Glutamatergic neuron (in vitro differentiated cells): ENCODE measurements around the gene SART1. TPM values are rescaled to one million over a fixed set of nuclear protein-coding genes. Genes with fewer than 3 reads are reported as not detected.

Experiments
- DNase-seq: peaks from one replicate; pipeline ENCODE4 v3.0.0; 2022
- H3K27ac Mint-ChIP-seq: one replicate; pipeline ENCODE4 v1.8.0; 2020; ENCODE audit warnings: mild to moderate bottlenecking, mixed read lengths, inconsistent platforms; ENCODE audit not compliant: unreplicated experiment
- H3K27me3 Mint-ChIP-seq: one replicate; pipeline ENCODE4 v1.8.0; 2020; ENCODE audit warnings: mild to moderate bottlenecking, moderate library complexity, mixed read lengths, inconsistent platforms; ENCODE audit not compliant: unreplicated experiment
- H3K36me3 Mint-ChIP-seq: one replicate; pipeline ENCODE4 v1.8.0; 2020; ENCODE audit warnings: mild to moderate bottlenecking, mixed read lengths, inconsistent platforms; ENCODE audit not compliant: unreplicated experiment
- H3K4me1 Mint-ChIP-seq: one replicate; pipeline ENCODE4 v1.8.0; 2020; ENCODE audit warnings: mild to moderate bottlenecking, low read depth, mixed read lengths, inconsistent platforms; ENCODE audit not compliant: unreplicated experiment
- H3K4me3 Mint-ChIP-seq: one replicate; pipeline ENCODE4 v1.8.0; 2020; ENCODE audit warnings: mild to moderate bottlenecking, mixed read lengths, inconsistent platforms; ENCODE audit not compliant: unreplicated experiment
- H3K9me3 Mint-ChIP-seq: one replicate; pipeline ENCODE4 v1.8.0; 2020; ENCODE audit warnings: mild to moderate bottlenecking, moderate library complexity, mixed read lengths, inconsistent platforms; ENCODE audit not compliant: unreplicated experiment
- CTCF ChIP-seq: fragments of 200-600 bp; sonication (generic); IDR thresholded peaks from one replicate; pipeline ENCODE4 v1.5.0; 2021; ENCODE audit not compliant: partially characterized antibody, unreplicated experiment
- total RNA-seq: library from RNA; stranded (reverse); fragmentation: NEBNext Ultra II Directional; extraction: Animal tissue kit (Norgen Biotek cat#: 25700); gene quantifications from one replicate; pipeline ENCODE4 v1.2.1, GENCODE V29; 2021; ENCODE audit not compliant: unreplicated experiment

Gene SART1
- total RNA-seq, 1 donor from 2014 or later: 52.3 TPM

DNA sequence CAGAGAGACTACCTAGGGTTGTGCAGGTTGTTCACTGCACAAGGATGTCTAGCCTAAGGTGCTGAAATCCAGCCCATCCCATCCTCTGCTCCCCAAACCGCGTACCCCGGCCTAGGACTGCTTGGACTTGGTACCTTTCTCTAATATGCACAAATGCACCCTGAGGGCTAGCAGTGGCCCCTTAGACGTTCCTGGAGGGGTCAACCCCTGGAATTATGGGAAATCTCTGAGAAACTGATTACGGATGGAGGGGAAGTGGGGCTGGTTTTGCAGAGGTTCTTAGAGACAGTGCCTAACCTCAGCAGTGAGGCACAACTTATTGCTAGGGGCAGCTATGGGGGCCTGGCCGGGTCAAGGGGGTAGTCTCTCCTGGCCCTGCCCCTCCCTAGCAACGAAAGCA is 45.1 kb upstream of the SART1 start:
- H3K27me3 Mint-ChIP-seq: peaks cover 18% of the 10 kb centered on the region
- H3K27ac Mint-ChIP-seq: no peak overlapping the region
- TF ChIP-seq CTCF: no peak
- no peaks in the 10 kb centered on the region for H3K36me3 Mint-ChIP-seq
- peaks cover 10% of the 10 kb centered on the region for H3K4me1 Mint-ChIP-seq
- DNase-seq: no peak
- peak overlapping the region; percentile 49 for H3K4me3 Mint-ChIP-seq
- H3K9me3 Mint-ChIP-seq: peaks cover 14% of the 10 kb centered on the region

GRCh38 chr11:65917077-65917433 is 44.5 kb upstream of the SART1 start:
- H3K4me1 Mint-ChIP-seq: peaks cover 10% of the 10 kb centered on the region
- no peak for TF ChIP-seq CTCF
- peaks cover 18% of the 10 kb centered on the region for H3K27me3 Mint-ChIP-seq
- DNase-seq: no peak
- H3K27ac Mint-ChIP-seq: no peak overlapping the region
- peak overlapping the region; percentile 49 for H3K4me3 Mint-ChIP-seq
- peaks cover 14% of the 10 kb centered on the region for H3K9me3 Mint-ChIP-seq
- H3K36me3 Mint-ChIP-seq: no peaks in the 10 kb centered on the region

DNA sequence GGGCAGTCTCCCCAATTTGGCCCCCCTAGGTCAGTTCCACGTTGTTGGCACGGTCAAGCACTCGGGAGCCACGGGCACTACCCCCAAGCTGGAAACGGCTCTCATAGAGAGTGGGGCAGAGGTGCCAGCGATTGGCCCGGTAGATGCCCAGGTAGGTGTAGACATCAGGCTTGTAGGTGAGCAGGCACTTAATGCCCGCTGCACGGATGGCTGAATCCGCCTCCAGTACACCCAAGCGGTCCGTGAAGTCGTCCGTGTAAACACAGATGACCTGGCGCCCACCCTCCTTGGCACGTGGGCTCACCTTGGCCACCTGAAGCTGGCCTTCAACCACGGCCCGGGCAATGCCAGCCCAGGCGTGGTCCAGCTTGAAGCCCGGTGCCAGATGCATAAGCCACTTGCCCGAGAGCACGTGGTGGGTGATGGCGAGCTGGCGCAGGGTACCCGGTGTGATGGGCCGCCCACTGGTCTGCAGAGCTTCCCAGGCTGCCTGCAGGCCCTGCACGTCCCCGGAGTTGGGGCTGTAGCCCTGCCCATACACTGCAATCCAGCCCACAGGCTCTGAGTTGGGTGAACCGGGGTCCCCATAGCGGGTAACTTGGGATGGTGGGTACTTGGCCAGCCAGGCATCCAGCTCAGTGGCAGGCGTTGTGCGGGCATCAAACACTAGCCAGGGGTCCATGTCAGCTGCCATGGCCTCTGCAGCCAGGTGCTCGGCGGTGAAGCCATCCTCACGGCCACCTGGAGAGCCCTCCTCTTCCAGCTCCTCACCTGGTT is 43.9 kb upstream of the SART1 start:
- no peak for DNase-seq
- Mint-ChIP-seq H3K9me3 (peaks cover 14% of the 10 kb centered on the region), H3K4me1 (peaks cover 10% of the 10 kb centered on the region), H3K36me3 (no peaks in the 10 kb centered on the region), H3K4me3 (peak overlapping the region; percentile 84), H3K27me3 (peaks cover 17% of the 10 kb centered on the region), H3K27ac (no peak overlapping the region)
- TF ChIP-seq CTCF: no peak

DNA sequence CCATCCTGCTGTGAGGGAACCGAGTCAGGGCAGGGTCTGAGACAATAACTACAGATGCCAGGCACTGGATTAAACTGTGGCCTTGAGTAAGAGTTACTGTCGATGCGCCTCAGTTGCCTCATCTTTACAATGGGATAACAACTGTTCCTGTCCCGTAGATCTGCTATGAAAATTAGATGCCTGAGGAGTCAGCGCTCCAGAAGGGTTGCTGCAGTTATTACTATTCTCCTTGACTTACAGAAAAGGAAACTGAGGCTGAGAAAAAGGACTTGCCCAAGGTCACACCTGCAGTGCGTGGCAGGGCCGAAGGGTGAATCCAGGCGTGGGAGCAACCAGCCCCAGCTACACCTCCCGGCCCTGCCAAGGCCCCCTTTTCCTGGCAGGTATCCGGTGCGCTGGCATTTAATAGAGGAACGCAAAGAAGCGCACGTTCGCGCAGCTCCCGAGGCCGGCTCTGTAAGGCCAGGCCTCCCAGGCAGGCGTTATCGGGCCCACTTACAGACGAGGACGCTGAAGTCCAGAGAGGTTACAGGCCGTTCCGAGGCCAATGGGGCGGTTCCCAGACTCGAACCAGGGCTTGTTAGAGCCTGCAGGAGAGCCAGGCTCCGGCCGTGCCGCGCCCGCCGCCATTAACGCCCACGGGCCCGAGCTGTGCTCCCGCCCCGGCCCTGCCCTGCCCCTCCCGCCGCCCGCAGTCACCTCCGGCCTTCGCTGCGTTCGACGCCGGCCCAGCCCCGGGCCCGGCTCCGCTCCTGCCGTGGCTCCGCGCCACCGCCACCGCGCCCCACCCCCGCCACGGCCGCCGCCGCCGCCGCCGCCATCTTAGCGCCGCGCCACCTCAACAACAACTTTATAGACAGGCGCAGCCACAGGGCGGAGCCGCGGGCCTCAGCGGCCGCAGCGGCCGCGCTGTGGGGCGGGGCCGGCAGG is 43.1 kb upstream of the SART1 start, which contains the start of gene C11orf68:
C11orf68 (minus strand) TSS at position 852 of the 930 bp plus-strand sequence; CDS start at position 821, 31 bp downstream.
- H3K27me3 Mint-ChIP-seq: peaks cover 17% of the 10 kb centered on the region
- H3K36me3 Mint-ChIP-seq: no peaks in the 10 kb centered on the region
- no peak for TF ChIP-seq CTCF
- no peak for DNase-seq
- peak within 1 kb of the TSS; percentile 87 for H3K4me3 Mint-ChIP-seq
- H3K27ac Mint-ChIP-seq: peak within 1 kb of the TSS; percentile 43
- peaks cover 10% of the 10 kb centered on the region for H3K4me1 Mint-ChIP-seq
- peaks cover 14% of the 10 kb centered on the region for H3K9me3 Mint-ChIP-seq
